GM23338 (cell line): Measurements from ENCODE around the gene AEN. TPM values are rescaled to one million over a fixed set of nuclear protein-coding genes. Genes with fewer than 3 reads are reported as not detected.

Experiments
- EZH2 ChIP-seq: fragments of 200-600 bp; sonication (generic); IDR thresholded peaks from one replicate; pipeline ENCODE4 v1.8.0; 2017; ENCODE audit warnings: antibody characterized with exemption, mild to moderate bottlenecking, low read depth; ENCODE audit not compliant: unreplicated experiment
- NANOG ChIP-seq: IDR thresholded peaks from 2 replicates; pipeline ENCODE4 v1.6.1; 2016; ENCODE audit warnings: antibody characterized with exemption, borderline replicate concordance
- ZNF331 ChIP-seq: fragments of 250-450 bp; sonication (Bioruptor Pico); IDR thresholded peaks from 2 replicates; pipeline ENCODE4 v1.5.0; 2020; ENCODE audit warnings: low read depth, mild to moderate bottlenecking, moderate library complexity
- polyA plus RNA-seq: library from polyadenylated mRNA; unstranded; fragments of >200 nt; fragmentation: Nextera tagmentation; extraction: Ambion mirVana; gene quantifications from 2 replicates; pipeline ENCODE4 v1.2.1, GENCODE V29; 2016
- total RNA-seq: library from RNA; depleted of rRNA; stranded (reverse); fragments of >200 nt; shearing (Covaris generic); gene quantifications from 2 replicates; pipeline ENCODE4 v1.2.3, GENCODE V29; 2014
- TF ChIP-seq, protein P1 (sequence below): IDR thresholded peaks from one replicate; pipeline ENCODE4 v1.6.1; 2018; ENCODE audit warnings: antibody characterized with exemption; ENCODE audit not compliant: unreplicated experiment
- TF ChIP-seq, protein P2 (sequence below): IDR thresholded peaks from 2 replicates; pipeline ENCODE4 v1.6.1; 2016; ENCODE audit warnings: antibody characterized with exemption
- TF ChIP-seq, protein P3 (sequence below): fragments of 250-450 bp; sonication (Bioruptor Pico); IDR thresholded peaks from 2 replicates; pipeline ENCODE4 v1.5.0; 2020; ENCODE audit warnings: mild to moderate bottlenecking, moderate library complexity

Gene AEN
- total and polyA plus RNA-seq, 2 experiments from 2014 or later = 82.3 to 220 TPM

DNA sequence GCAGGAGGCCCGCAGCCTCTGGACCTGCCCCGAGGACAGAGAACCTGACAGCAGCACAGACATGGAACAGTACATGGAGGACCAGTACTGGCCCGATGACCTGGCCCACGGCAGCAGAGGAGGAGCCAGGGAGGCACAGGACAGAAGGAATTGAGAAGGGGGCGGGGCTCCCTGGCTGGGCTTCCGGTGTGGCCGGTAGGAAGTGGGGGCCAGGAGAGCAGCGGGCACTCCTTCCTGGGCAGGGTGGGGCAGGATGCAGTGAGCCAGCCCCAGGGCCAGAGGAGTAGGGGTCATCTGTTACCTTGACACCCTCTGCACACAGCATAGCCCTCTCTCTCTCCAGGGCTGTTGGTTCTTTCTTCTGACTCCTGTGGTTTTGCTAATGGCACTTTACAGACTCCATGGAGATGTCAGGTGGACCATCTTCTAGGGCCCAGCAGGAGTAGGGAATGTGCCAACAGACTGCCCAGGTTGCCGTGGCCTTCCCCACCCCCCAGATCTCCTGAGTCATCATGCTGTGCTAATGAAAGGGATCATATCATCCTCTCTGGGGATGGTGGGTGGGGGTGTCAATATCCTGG is 9.1 kb downstream of the AEN start (continued):
- TF ChIP-seq, protein P1, sequence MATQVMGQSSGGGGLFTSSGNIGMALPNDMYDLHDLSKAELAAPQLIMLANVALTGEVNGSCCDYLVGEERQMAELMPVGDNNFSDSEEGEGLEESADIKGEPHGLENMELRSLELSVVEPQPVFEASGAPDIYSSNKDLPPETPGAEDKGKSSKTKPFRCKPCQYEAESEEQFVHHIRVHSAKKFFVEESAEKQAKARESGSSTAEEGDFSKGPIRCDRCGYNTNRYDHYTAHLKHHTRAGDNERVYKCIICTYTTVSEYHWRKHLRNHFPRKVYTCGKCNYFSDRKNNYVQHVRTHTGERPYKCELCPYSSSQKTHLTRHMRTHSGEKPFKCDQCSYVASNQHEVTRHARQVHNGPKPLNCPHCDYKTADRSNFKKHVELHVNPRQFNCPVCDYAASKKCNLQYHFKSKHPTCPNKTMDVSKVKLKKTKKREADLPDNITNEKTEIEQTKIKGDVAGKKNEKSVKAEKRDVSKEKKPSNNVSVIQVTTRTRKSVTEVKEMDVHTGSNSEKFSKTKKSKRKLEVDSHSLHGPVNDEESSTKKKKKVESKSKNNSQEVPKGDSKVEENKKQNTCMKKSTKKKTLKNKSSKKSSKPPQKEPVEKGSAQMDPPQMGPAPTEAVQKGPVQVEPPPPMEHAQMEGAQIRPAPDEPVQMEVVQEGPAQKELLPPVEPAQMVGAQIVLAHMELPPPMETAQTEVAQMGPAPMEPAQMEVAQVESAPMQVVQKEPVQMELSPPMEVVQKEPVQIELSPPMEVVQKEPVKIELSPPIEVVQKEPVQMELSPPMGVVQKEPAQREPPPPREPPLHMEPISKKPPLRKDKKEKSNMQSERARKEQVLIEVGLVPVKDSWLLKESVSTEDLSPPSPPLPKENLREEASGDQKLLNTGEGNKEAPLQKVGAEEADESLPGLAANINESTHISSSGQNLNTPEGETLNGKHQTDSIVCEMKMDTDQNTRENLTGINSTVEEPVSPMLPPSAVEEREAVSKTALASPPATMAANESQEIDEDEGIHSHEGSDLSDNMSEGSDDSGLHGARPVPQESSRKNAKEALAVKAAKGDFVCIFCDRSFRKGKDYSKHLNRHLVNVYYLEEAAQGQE = no peak
- TF ChIP-seq, protein P2, sequence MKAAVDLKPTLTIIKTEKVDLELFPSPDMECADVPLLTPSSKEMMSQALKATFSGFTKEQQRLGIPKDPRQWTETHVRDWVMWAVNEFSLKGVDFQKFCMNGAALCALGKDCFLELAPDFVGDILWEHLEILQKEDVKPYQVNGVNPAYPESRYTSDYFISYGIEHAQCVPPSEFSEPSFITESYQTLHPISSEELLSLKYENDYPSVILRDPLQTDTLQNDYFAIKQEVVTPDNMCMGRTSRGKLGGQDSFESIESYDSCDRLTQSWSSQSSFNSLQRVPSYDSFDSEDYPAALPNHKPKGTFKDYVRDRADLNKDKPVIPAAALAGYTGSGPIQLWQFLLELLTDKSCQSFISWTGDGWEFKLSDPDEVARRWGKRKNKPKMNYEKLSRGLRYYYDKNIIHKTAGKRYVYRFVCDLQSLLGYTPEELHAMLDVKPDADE = no peak
- no peak for TF ChIP-seq NANOG
- no peak for TF ChIP-seq EZH2
- TF ChIP-seq, protein P3, sequence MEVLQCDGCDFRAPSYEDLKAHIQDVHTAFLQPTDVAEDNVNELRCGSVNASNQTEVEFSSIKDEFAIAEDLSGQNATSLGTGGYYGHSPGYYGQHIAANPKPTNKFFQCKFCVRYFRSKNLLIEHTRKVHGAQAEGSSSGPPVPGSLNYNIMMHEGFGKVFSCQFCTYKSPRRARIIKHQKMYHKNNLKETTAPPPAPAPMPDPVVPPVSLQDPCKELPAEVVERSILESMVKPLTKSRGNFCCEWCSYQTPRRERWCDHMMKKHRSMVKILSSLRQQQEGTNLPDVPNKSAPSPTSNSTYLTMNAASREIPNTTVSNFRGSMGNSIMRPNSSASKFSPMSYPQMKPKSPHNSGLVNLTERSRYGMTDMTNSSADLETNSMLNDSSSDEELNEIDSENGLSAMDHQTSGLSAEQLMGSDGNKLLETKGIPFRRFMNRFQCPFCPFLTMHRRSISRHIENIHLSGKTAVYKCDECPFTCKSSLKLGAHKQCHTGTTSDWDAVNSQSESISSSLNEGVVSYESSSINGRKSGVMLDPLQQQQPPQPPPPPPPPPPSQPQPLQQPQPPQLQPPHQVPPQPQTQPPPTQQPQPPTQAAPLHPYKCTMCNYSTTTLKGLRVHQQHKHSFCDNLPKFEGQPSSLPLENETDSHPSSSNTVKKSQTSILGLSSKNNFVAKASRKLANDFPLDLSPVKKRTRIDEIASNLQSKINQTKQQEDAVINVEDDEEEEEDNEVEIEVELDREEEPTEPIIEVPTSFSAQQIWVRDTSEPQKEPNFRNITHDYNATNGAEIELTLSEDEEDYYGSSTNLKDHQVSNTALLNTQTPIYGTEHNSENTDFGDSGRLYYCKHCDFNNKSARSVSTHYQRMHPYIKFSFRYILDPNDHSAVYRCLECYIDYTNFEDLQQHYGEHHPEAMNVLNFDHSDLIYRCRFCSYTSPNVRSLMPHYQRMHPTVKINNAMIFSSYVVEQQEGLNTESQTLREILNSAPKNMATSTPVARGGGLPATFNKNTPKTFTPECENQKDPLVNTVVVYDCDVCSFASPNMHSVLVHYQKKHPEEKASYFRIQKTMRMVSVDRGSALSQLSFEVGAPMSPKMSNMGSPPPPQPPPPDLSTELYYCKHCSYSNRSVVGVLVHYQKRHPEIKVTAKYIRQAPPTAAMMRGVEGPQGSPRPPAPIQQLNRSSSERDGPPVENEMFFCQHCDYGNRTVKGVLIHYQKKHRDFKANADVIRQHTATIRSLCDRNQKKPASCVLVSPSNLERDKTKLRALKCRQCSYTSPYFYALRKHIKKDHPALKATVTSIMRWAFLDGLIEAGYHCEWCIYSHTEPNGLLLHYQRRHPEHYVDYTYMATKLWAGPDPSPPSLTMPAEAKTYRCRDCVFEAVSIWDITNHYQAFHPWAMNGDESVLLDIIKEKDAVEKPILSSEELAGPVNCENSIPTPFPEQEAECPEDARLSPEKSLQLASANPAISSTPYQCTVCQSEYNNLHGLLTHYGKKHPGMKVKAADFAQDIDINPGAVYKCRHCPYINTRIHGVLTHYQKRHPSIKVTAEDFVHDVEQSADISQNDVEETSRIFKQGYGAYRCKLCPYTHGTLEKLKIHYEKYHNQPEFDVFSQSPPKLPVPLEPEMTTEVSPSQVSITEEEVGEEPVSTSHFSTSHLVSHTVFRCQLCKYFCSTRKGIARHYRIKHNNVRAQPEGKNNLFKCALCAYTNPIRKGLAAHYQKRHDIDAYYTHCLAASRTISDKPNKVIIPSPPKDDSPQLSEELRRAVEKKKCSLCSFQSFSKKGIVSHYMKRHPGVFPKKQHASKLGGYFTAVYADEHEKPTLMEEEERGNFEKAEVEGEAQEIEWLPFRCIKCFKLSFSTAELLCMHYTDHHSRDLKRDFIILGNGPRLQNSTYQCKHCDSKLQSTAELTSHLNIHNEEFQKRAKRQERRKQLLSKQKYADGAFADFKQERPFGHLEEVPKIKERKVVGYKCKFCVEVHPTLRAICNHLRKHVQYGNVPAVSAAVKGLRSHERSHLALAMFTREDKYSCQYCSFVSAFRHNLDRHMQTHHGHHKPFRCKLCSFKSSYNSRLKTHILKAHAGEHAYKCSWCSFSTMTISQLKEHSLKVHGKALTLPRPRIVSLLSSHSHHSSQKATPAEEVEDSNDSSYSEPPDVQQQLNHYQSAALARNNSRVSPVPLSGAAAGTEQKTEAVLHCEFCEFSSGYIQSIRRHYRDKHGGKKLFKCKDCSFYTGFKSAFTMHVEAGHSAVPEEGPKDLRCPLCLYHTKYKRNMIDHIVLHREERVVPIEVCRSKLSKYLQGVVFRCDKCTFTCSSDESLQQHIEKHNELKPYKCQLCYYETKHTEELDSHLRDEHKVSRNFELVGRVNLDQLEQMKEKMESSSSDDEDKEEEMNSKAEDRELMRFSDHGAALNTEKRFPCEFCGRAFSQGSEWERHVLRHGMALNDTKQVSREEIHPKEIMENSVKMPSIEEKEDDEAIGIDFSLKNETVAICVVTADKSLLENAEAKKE (CRISPR knock-in tag) = no peak
- no peak for TF ChIP-seq ZNF331
